Glutamatergic neuron (in vitro differentiated cells): Measurements from ENCODE around the gene ARPC1A. TPM values are rescaled to one million over a fixed set of nuclear protein-coding genes. Genes with fewer than 3 reads are reported as not detected.
A peak's percentile ranks its signal among the peaks of the same experiment; 100 is the strongest.

Experiments used
- DNase-seq: peaks from one replicate; pipeline ENCODE4 v3.0.0; 2022
- H3K27ac Mint-ChIP-seq: one replicate; pipeline ENCODE4 v1.8.0; 2020; ENCODE audit warnings: mild to moderate bottlenecking, mixed read lengths, inconsistent platforms; ENCODE audit not compliant: unreplicated experiment
- H3K27me3 Mint-ChIP-seq: one replicate; pipeline ENCODE4 v1.8.0; 2020; ENCODE audit warnings: mild to moderate bottlenecking, moderate library complexity, mixed read lengths, inconsistent platforms; ENCODE audit not compliant: unreplicated experiment
- H3K36me3 Mint-ChIP-seq: one replicate; pipeline ENCODE4 v1.8.0; 2020; ENCODE audit warnings: mild to moderate bottlenecking, mixed read lengths, inconsistent platforms; ENCODE audit not compliant: unreplicated experiment
- H3K4me1 Mint-ChIP-seq: one replicate; pipeline ENCODE4 v1.8.0; 2020; ENCODE audit warnings: mild to moderate bottlenecking, low read depth, mixed read lengths, inconsistent platforms; ENCODE audit not compliant: unreplicated experiment
- H3K4me3 Mint-ChIP-seq: one replicate; pipeline ENCODE4 v1.8.0; 2020; ENCODE audit warnings: mild to moderate bottlenecking, mixed read lengths, inconsistent platforms; ENCODE audit not compliant: unreplicated experiment
- H3K9me3 Mint-ChIP-seq: one replicate; pipeline ENCODE4 v1.8.0; 2020; ENCODE audit warnings: mild to moderate bottlenecking, moderate library complexity, mixed read lengths, inconsistent platforms; ENCODE audit not compliant: unreplicated experiment
- CTCF ChIP-seq: fragments of 200-600 bp; sonication (generic); IDR thresholded peaks from one replicate; pipeline ENCODE4 v1.5.0; 2021; ENCODE audit not compliant: partially characterized antibody, unreplicated experiment
- total RNA-seq: library from RNA; stranded (reverse); fragmentation: NEBNext Ultra II Directional; extraction: Animal tissue kit (Norgen Biotek cat#: 25700); gene quantifications from one replicate; pipeline ENCODE4 v1.2.1, GENCODE V29; 2021; ENCODE audit not compliant: unreplicated experiment

Gene ARPC1A
- total RNA-seq, 1 donor from 2014 or later, result 173 TPM

DNA sequence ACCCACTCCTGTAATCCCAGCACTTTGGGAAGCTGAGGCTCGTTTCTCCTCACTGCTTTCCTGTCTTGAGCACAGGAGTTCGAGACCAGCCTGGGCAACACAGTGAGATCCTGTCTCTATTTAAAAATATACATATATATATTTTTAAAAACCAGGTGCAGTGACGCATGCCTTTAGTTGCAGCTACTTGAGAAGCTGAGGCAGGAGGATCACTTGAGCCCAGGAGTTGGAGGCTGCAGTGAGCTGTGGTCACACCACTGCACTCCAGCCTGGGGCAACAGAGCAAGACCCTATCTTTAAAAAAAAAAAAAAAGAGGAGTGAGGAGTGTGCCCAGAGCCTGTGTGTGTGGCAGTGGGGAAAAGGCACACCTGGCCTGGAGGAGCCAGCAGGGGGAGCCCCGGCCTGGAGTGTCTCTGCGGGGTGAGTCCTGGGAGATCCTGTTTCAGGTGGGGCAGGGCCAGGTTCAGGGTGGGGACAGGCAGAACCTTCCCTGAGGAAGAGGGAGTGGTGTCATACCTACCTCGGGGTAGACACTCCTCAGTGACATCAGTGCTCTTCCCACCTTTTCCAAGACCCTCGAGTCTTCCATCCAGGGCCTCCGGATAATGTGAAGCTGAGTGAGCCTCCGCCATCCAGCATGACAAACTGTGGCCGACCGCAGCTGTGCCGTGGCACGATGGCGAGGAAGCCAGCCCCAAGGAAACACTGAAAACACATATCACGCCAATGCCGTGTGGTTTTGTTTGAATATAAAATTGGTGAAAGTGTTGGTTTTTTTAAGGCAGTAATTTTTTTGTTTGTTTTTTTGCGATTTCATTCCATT, 39.8 kb downstream of the ARPC1A start:
- Mint-ChIP-seq H3K27me3 (no peaks in the 10 kb centered on the region), H3K4me1 (no peaks in the 10 kb centered on the region), H3K36me3 (peaks cover 6% of the 10 kb centered on the region), H3K4me3 (no peak overlapping the region), H3K27ac (no peak overlapping the region), H3K9me3 (peaks cover 7% of the 10 kb centered on the region)
- DNase-seq, result peak; percentile 55
- TF ChIP-seq CTCF, result peak; percentile 36

- peaks cover 7% of the 10 kb centered on the region for H3K9me3 Mint-ChIP-seq
- no peak for DNase-seq
- no peaks in the 10 kb centered on the region for H3K4me1 Mint-ChIP-seq
- TF ChIP-seq CTCF, result no peak
- no peak overlapping the region for H3K27ac Mint-ChIP-seq
- no peak overlapping the region for H3K4me3 Mint-ChIP-seq
- no peaks in the 10 kb centered on the region for H3K27me3 Mint-ChIP-seq
- peaks cover 6% of the 10 kb centered on the region for H3K36me3 Mint-ChIP-seq
Measured at GRCh38 chr7:99366646-99367045, 40.9 kb downstream of the ARPC1A start.

- Mint-ChIP-seq H3K27ac (no peak overlapping the region), H3K27me3 (peaks cover 4% of the 10 kb centered on the region), H3K36me3 (peaks cover 6% of the 10 kb centered on the region), H3K9me3 (peaks cover 9% of the 10 kb centered on the region), H3K4me1 (no peaks in the 10 kb centered on the region), H3K4me3 (no peak overlapping the region)
- TF ChIP-seq CTCF, result no peak
- no peak for DNase-seq
Measured at GRCh38 chr7:99368750-99369389, 43.2 kb downstream of the ARPC1A start.

DNA sequence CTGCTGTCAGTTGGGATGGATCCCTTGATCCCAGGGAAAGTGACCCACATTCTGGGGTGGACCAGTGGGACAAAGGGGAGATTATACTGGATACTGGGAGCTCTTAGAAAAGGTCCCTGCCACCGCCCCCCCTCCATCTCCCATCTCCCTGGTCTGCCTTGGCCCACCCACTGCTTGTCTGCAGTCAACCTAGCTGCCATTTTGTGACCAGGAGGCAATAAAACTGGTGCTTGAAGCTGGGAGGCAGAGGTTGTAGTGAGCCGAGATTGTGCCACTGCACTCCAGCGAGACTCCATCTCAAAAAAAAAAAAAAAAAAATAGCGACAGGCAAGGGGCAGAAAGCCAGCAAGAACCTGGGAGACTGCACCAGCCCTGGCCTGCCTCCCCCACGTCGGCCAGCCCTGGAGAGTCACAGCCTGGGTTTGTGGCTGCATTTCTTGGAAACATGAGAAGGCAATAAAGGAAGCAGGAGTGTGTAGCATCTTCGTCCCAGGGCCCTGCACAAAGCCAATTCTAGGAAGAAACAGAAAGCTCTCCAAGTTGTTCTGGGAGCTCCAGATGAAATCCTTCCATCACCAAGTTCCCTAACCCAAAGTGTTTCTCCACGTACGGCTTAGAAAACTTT, 44.2 kb downstream of the ARPC1A start:
- DNase-seq, result no peak
- Mint-ChIP-seq H3K27me3 (peaks cover 4% of the 10 kb centered on the region), H3K27ac (no peak overlapping the region), H3K9me3 (peaks cover 6% of the 10 kb centered on the region), H3K4me3 (no peak overlapping the region), H3K4me1 (no peaks in the 10 kb centered on the region), H3K36me3 (peaks cover 6% of the 10 kb centered on the region)
- no peak for TF ChIP-seq CTCF

DNA sequence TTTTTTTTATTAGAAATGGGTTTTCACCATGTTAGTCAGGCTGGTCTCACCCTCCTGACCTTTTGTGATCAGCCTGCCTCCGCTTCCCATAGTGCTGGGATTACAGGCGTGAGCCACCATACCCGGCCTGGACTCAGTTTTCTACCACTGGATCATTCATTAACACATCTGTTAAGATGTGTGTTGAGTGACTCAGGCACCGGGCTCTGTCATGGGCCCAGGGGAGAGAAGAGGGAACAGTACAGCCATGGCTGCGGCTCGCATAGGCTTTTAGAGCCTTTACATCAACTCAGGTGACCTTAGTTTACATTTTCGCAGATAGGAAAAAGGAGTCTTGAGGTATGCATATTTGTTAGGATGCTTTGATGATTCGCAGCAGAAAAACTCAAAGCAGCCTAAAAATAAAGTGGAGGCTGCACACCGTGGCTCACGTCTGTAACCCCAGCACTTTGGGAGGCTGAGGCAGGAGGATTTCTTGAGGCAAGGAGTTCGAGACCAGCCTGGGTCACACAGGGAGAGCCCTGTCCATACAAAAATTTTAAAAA, 45.8 kb downstream of the ARPC1A start:
- DNase-seq, result no peak
- H3K9me3 Mint-ChIP-seq, result peaks cover 4% of the 10 kb centered on the region
- H3K4me3 Mint-ChIP-seq, result no peak overlapping the region
- no peaks in the 10 kb centered on the region for H3K4me1 Mint-ChIP-seq
- H3K36me3 Mint-ChIP-seq, result peaks cover 2% of the 10 kb centered on the region
- TF ChIP-seq CTCF, result no peak
- peaks cover 4% of the 10 kb centered on the region for H3K27me3 Mint-ChIP-seq
- H3K27ac Mint-ChIP-seq, result no peak overlapping the region
